NT2/D1 (cell line): Measurements from ENCODE around the gene ZNF619.
A peak's percentile ranks its signal among the peaks of the same experiment; 100 is the strongest.

Source experiments
- DNase-seq: peaks from one replicate; pipeline ENCODE4 v3.0.0-alpha.2; 2011; ENCODE audit warnings: low read depth, low spot score
- H3K27me3 ChIP-seq: 2 replicates; pipeline ENCODE4 v1.6.0; 2011; ENCODE audit warnings: mild to moderate bottlenecking; ENCODE audit not compliant: insufficient read length, insufficient read depth
- H3K36me3 ChIP-seq: 2 replicates; pipeline ENCODE4 v1.6.1; 2011; ENCODE audit warnings: mild to moderate bottlenecking, low read length, mixed read lengths; ENCODE audit not compliant: insufficient read depth, insufficient read length
- H3K4me1 ChIP-seq: 2 replicates; pipeline ENCODE4 v1.5.1; 2011; ENCODE audit not compliant: insufficient read depth, insufficient read length
- H3K4me3 ChIP-seq: 2 replicates; pipeline ENCODE4 v1.5.1; 2011; ENCODE audit warnings: low read depth; ENCODE audit not compliant: insufficient read length
- H3K9ac ChIP-seq: 2 replicates; pipeline ENCODE4 v1.6.0; 2011; ENCODE audit warnings: low read depth; ENCODE audit not compliant: insufficient read length
- H3K9me3 ChIP-seq: 2 replicates; pipeline ENCODE4 v1.5.1; 2011; ENCODE audit warnings: mild to moderate bottlenecking, low read length; ENCODE audit not compliant: insufficient read depth
- SUZ12 ChIP-seq: IDR thresholded peaks from 2 replicates; pipeline ENCODE4 v1.6.1; 2011; ENCODE audit not compliant: insufficient read length, insufficient read depth; ENCODE audit errors: extremely low read depth
- YY1 ChIP-seq: IDR thresholded peaks from 2 replicates; pipeline ENCODE4 v1.6.1; 2011; ENCODE audit not compliant: insufficient read length, insufficient read depth
- ZNF274 ChIP-seq: IDR thresholded peaks from 2 replicates; pipeline ENCODE4 v1.6.1; 2011; ENCODE audit warnings: mild to moderate bottlenecking, low read depth, low read length

The ZNF619 gene

DNA sequence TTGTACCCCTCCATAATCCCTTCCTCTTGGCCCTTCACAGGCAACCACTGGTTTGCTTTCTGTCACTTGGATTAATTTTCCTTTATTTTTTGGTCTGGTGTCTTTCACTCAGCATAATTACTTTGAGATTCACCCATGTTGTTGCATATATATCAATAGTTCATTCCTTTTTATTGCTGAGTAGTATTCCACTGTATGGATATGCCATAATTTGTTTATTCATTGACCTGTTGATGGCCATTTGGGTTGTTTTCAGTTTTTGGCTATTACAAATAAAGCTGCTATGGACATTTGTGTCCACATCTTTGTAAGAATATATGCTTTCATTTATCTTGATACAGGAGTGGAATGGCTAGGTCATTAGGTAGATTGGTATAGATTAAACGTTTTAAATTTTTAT is 41.9 kb downstream of the ZNF619 start:
- no peak for TF ChIP-seq YY1
- no peak overlapping the region for H3K4me3 ChIP-seq
- no peaks in the 10 kb centered on the region for H3K9me3 ChIP-seq
- no peak for DNase-seq
- H3K4me1 ChIP-seq = no peaks in the 10 kb centered on the region
- H3K27me3 ChIP-seq = no peaks in the 10 kb centered on the region
- H3K36me3 ChIP-seq = peaks cover 28% of the 10 kb centered on the region
- no peak overlapping the region for H3K9ac ChIP-seq

DNA sequence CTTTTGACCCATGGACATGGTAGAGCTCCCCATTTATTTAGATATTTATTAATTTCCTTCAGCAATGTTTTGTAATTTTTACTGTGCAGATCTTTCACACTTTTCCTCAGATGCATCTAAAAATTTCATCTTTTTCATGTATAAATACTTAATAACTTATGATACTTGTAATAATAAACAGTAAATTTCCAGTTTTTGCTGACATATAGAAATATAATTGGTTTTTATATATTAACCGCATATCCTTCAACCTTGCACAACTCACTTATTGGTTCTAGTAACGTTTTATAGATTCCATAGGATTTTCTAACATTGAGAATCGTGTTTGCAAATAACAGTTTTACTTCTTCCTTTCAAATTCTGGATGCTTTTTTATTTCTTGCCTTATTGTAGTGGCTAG is 44.3 kb downstream of the ZNF619 start:
- no peaks in the 10 kb centered on the region for H3K27me3 ChIP-seq
- H3K9me3 ChIP-seq = no peaks in the 10 kb centered on the region
- H3K4me1 ChIP-seq = no peaks in the 10 kb centered on the region
- no peak for DNase-seq
- peaks cover 13% of the 10 kb centered on the region for H3K36me3 ChIP-seq
- no peak overlapping the region for H3K4me3 ChIP-seq
- no peak overlapping the region for H3K9ac ChIP-seq
- TF ChIP-seq SUZ12 = no peak
- no peak for TF ChIP-seq YY1
- no peak for TF ChIP-seq ZNF274

DNA sequence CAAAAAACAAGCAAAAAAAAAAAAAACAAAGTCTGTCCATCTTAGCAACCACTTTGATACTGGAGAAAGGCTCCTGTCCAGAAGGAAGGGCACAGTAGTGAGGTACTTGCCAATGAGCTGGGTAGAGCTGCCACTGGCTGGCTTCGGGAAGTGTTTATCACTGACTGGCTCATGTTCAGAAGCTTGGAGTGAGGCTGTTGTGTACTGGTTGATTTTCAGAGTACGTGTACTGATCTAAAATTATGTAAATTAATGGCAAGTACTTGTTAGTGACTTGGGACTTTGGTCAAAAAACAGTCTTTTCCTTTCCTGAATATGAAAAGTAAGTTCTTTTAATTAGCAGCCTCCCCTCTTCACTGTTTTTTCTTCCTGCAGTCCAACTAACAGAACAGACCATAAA is 46.9 kb downstream of the ZNF619 start:
- no peak for TF ChIP-seq YY1
- TF ChIP-seq ZNF274 = no peak
- peaks cover 21% of the 10 kb centered on the region for H3K36me3 ChIP-seq
- no peaks in the 10 kb centered on the region for H3K9me3 ChIP-seq
- no peaks in the 10 kb centered on the region for H3K4me1 ChIP-seq
- DNase-seq = no peak
- no peak overlapping the region for H3K4me3 ChIP-seq
- no peak overlapping the region for H3K9ac ChIP-seq
- no peaks in the 10 kb centered on the region for H3K27me3 ChIP-seq

DNA sequence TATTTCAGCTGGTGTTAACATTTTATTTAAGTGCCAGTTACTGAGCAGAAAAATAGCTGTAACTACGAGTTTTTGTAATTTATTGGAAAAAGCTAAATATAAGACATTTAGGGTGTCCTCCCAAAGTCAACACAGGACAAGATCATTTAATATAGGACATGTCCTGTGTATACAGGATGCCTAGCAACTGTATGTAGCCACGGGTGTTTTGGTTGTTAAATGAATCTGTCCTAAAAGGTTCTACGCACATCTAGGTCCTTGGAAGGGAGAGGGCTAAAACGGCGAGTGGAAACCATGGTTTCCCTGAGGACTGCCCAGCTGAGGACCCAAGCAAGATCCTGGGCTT is 47.3 kb downstream of the ZNF619 start:
- TF ChIP-seq ZNF274 (no peak), YY1 (no peak), SUZ12 (no peak)
- H3K27me3 ChIP-seq = no peaks in the 10 kb centered on the region
- H3K9me3 ChIP-seq = no peaks in the 10 kb centered on the region
- peak overlapping the region; percentile 99 for H3K9ac ChIP-seq
- DNase-seq = no peak
- peaks cover 25% of the 10 kb centered on the region for H3K36me3 ChIP-seq
- no peaks in the 10 kb centered on the region for H3K4me1 ChIP-seq
- H3K4me3 ChIP-seq = peak overlapping the region; percentile 97

DNA sequence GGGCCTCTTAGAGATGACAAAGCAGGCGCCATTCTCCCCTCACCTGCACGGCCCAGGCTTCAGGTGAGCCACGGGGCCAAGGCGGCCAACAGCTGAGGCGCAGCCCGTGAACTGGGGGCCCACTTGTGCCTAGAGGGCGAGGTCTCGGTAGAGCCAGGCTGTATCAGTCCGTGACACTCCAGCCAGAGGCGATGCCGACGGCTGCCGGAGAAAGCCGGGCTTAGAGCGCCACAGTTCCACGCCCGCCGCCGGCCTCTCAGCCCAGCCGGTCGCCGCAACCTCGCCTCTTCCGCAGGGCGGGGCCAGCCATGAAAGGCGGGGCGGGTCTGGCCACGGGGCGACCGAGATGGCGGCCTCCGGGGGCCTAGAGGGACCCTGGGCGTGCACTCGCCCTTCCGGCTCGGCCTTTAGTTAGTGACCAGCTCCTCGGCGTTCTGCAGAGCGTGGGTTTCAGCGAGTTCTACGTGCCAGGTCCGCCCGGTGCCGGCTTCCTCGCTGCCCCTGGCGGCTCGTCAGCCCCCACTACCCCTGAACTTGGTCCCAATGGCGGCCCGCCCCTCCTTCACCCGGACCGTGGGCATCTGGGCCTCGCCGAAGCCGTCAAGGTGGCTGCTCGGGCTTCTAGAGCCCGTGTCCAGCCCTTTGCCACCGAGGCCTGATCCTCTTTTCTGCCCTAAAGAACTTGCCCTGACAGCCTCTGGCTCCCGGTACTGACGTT is 47.8 kb downstream of the ZNF619 start, which contains the start of gene ZNF621:
Gene ZNF621 (plus strand): TSS at position 393 of the 718 bp plus-strand sequence. CDS start 881 bp downstream, outside the sequence.
- DNase-seq = peak; percentile 82
- H3K9me3 ChIP-seq = no peaks in the 10 kb centered on the region
- peak within 1 kb of the TSS; percentile 97 for H3K4me3 ChIP-seq
- no peak for TF ChIP-seq SUZ12
- TF ChIP-seq ZNF274 = no peak
- no peaks in the 10 kb centered on the region for H3K4me1 ChIP-seq
- peak within 1 kb of the TSS; percentile 99 for H3K9ac ChIP-seq
- H3K36me3 ChIP-seq = peaks cover 29% of the 10 kb centered on the region
- no peaks in the 10 kb centered on the region for H3K27me3 ChIP-seq

DNA sequence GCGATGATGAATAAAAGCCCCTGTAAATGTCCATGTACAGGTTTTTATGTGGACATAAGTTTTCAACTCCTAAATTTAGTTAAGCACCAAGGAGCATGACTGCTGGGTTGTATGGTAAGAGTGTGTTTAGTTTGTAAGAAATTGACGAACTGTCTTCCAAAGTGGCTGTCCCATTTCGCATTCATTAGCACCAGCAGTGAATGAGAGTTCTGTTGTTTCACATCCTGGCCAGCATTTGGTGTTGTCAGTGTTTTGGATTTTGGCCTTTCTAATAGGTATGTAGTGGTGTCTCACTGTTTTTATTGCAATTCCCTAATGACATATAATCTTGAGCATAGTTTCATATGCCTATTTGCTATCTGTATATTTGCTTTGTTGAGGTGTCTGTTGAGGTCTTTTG is 51.5 kb downstream of the ZNF619 start:
- Histone ChIP-seq H3K9ac (no peak overlapping the region), H3K4me1 (no peaks in the 10 kb centered on the region), H3K27me3 (no peaks in the 10 kb centered on the region), H3K4me3 (no peak overlapping the region), H3K9me3 (peaks cover 31% of the 10 kb centered on the region), H3K36me3 (peaks cover 66% of the 10 kb centered on the region)
- no peak for DNase-seq
- TF ChIP-seq YY1 = no peak
- no peak for TF ChIP-seq ZNF274
- TF ChIP-seq SUZ12 = no peak

DNA sequence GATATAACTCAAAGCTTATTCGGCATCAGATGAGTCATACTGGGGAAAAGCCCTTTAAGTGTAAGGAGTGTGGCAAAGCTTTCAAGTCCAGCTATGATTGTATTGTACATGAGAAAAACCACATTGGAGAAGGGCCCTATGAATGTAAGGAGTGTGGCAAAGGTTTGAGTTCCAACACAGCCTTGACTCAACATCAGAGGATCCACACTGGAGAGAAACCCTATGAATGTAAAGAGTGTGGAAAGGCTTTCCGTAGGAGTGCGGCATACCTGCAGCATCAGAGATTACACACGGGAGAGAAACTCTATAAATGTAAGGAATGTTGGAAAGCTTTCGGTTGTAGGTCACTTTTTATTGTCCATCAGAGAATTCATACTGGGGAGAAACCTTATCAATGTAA is 55.3 kb downstream of the ZNF619 start:
- no peaks in the 10 kb centered on the region for H3K27me3 ChIP-seq
- peaks cover 32% of the 10 kb centered on the region for H3K9me3 ChIP-seq
- TF ChIP-seq ZNF274 (peak; percentile 71), SUZ12 (no peak), YY1 (no peak)
- H3K4me1 ChIP-seq = no peaks in the 10 kb centered on the region
- DNase-seq = no peak
- H3K4me3 ChIP-seq = no peak overlapping the region
- no peak overlapping the region for H3K9ac ChIP-seq
- H3K36me3 ChIP-seq = peaks cover 86% of the 10 kb centered on the region
